Measurements from ENCODE around the gene GRWD1.

- TF ChIP-seq, protein P1, sequence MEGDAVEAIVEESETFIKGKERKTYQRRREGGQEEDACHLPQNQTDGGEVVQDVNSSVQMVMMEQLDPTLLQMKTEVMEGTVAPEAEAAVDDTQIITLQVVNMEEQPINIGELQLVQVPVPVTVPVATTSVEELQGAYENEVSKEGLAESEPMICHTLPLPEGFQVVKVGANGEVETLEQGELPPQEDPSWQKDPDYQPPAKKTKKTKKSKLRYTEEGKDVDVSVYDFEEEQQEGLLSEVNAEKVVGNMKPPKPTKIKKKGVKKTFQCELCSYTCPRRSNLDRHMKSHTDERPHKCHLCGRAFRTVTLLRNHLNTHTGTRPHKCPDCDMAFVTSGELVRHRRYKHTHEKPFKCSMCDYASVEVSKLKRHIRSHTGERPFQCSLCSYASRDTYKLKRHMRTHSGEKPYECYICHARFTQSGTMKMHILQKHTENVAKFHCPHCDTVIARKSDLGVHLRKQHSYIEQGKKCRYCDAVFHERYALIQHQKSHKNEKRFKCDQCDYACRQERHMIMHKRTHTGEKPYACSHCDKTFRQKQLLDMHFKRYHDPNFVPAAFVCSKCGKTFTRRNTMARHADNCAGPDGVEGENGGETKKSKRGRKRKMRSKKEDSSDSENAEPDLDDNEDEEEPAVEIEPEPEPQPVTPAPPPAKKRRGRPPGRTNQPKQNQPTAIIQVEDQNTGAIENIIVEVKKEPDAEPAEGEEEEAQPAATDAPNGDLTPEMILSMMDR (IDR thresholded peaks at IDR 0.05): no peak
- TF ChIP-seq EZH2 (IDR thresholded peaks at IDR 0.05; ENCODE audit: borderline replicate concordance, insufficient read depth, low read depth, low read length, poor library complexity, severe bottlenecking): no peak
These were observed 37.5 kb downstream of the GRWD1 start for GRCh38 chr19:48483301-48483700.

Data from B cell (primary cell).